K562 (cell line): ENCODE results near the gene BRD4. TPM values are rescaled to one million over a fixed set of nuclear protein-coding genes. Genes with fewer than 3 reads are reported as not detected.

Source experiments
- ATAC-seq: fragments of 200-7000 bp; cut with Tn5 transposase; 3 replicates; pipeline ENCODE4 v1.9.1; 2020; ENCODE audit warnings: moderate library complexity
- BruUV-seq: library from RNA; stranded (reverse); fragments of 400-500 nt; replicated peaks from 2 replicates; lab custom pipeline; 2021; lab: Mats Ljungman, UMichigan
- CTCF ChIA-PET: fragments of 300-600 bp; formaldehyde crosslinking; extraction: SDS; loops from one replicate; lab custom pipeline; 2021; ENCODE audit warnings: low intra/inter-chr PET ratio; lab: Yijun Ruan, JAX
- POLR2A ChIA-PET: fragments of 300-600, 350-650 bp; sonication (Branson Sonifier 250); formaldehyde crosslinking; extraction: SDS; loops from one replicate; lab custom pipeline; 2021; ENCODE audit warnings: antibody characterized with exemption, inconsistent platforms; lab: Yijun Ruan, JAX
- DNase-seq, 4 experiments: peaks; one replicate each; pipeline versions ENCODE4 v3.0.0 to v3.0.0-alpha.2; 2011 to 2018; ENCODE audit warnings: low spot score in 3 of 4, mixed read lengths in 3 of 4; ENCODE audit errors: extremely low read depth in 1 of 4
- FAIRE-seq: peaks from 2 replicates; lab custom pipeline; 2011; peaks lifted over from hg19 to GRCh38; lab: Jason Lieb, UNC
- H2AFZ ChIP-seq: 2 replicates; pipeline ENCODE4 v1.6.0; 2011; ENCODE audit warnings: low read depth, low read length, control low read depth, inconsistent platforms
- H3K27ac ChIP-seq: fragments of 200-600 bp; 3 replicates; pipeline ENCODE4 v1.8.0; 2011; ENCODE audit warnings: low read depth, mild to moderate bottlenecking, control low read depth, inconsistent platforms, low read length, moderate library complexity, mixed read lengths; ENCODE audit errors: extremely low read depth
- H3K27me3 ChIP-seq, 2 experiments: fragments of 300-600 bp in 1 of 2; 2 replicates in 1 of 2; 3 replicates in 1 of 2; pipeline versions ENCODE4 v1.6.0 to v1.8.0; 2011; ENCODE audit warnings: inconsistent platforms in 2 of 2, low read length in 2 of 2, mild to moderate bottlenecking in 1 of 2, mixed read lengths in 1 of 2, moderate library complexity in 1 of 2; ENCODE audit not compliant: control insufficient read depth in 2 of 2, insufficient read depth in 2 of 2
- H3K36me3 ChIP-seq: fragments of 300-600 bp; 3 replicates; pipeline ENCODE4 v1.8.0; 2011; ENCODE audit warnings: mild to moderate bottlenecking, low read length, inconsistent platforms; ENCODE audit not compliant: control insufficient read depth, insufficient read depth
- H3K4me1 ChIP-seq, 2 experiments: fragments of 200-600 bp in 1 of 2; replicated peaks in 1 of 2; 2 replicates in 1 of 2; 3 replicates in 1 of 2; pipeline versions ENCODE4 v1.5.1 to v1.8.0; 2011; ENCODE audit warnings: inconsistent platforms in 2 of 2, low read length in 2 of 2, mild to moderate bottlenecking in 1 of 2, mixed read lengths in 1 of 2, moderate library complexity in 1 of 2; ENCODE audit not compliant: control insufficient read depth in 2 of 2, insufficient read depth in 2 of 2
- H3K4me2 ChIP-seq: 2 replicates; pipeline ENCODE4 v1.6.1; 2011; ENCODE audit warnings: low read length, control low read depth, inconsistent platforms, mixed read lengths; ENCODE audit not compliant: insufficient read depth
- H3K4me3 ChIP-seq: fragments of 200-600 bp; sonication (generic), shearing (Covaris generic); 2 replicates; pipeline ENCODE4 v1.5.1; 2016; ENCODE audit warnings: control low read depth, inconsistent platforms
- H3K79me2 ChIP-seq: fragments of 200-600 bp; 3 replicates; pipeline ENCODE4 v1.8.0; 2011; ENCODE audit warnings: low read length, inconsistent platforms; ENCODE audit not compliant: control insufficient read depth, insufficient read depth
- H3K9ac ChIP-seq, 2 experiments: 2 replicates each; pipeline versions ENCODE4 v1.6.0 to v1.6.1; 2011; ENCODE audit warnings: low read depth in 2 of 2, low read length in 2 of 2, control low read depth in 1 of 2, inconsistent platforms in 1 of 2, mild to moderate bottlenecking in 1 of 2, mixed read lengths in 1 of 2; ENCODE audit not compliant: insufficient read depth in 1 of 2
- H3K9me1 ChIP-seq: one replicate; pipeline ENCODE4 v1.6.0; 2011; ENCODE audit warnings: inconsistent platforms, mild to moderate bottlenecking, low read length, moderate library complexity; ENCODE audit not compliant: control insufficient read depth, insufficient read depth
- H3K9me3 ChIP-seq: replicated peaks from 2 replicates; pipeline ENCODE4 v1.5.1; 2011; ENCODE audit warnings: low read depth, low read length, inconsistent platforms; ENCODE audit not compliant: control insufficient read depth, insufficient read depth
- H4K20me1 ChIP-seq: replicated peaks from 2 replicates; pipeline ENCODE4 v1.6.1; 2011; ENCODE audit warnings: low read length, inconsistent platforms, mixed read lengths; ENCODE audit not compliant: control insufficient read depth, insufficient read depth
- KDM1A ChIP-seq, 2 experiments: fragments of 450-650 bp; IDR thresholded peaks; 2 replicates each; pipeline ENCODE4 v1.6.1; 2016; ENCODE audit warnings: mild to moderate bottlenecking in 2 of 2
- POLR2G ChIP-seq: fragments of 200-400 bp; formaldehyde crosslinking; IDR thresholded peaks from 2 replicates; pipeline ENCODE4 v1.6.1; 2017; ENCODE audit warnings: low read depth, mild to moderate bottlenecking, antibody characterized with exemption, low read length, moderate library complexity
- RBM22 ChIP-seq: fragments of 200-400 bp; formaldehyde crosslinking; IDR thresholded peaks from 2 replicates; pipeline ENCODE4 v1.6.1; 2018; ENCODE audit warnings: low read length, low read depth; ENCODE audit not compliant: poor library complexity, severe bottlenecking
- TRIM25 ChIP-seq: fragments of 450-650 bp; IDR thresholded peaks from 2 replicates; pipeline ENCODE4 v1.7.0; 2016; ENCODE audit warnings: borderline replicate concordance
- ZC3H8 ChIP-seq: fragments of 450-650 bp; IDR thresholded peaks from 2 replicates; pipeline ENCODE4 v1.6.1; 2017
- WGBS: fragments of 100-300 bp; shearing (Covaris generic); methylation state at CpG from one replicate; pipeline ENCODE4 v1.1.6; 2016; ENCODE audit warnings: low coverage, mixed read lengths; ENCODE audit not compliant: insufficient coverage; ENCODE audit errors: missing lambda C conversion rate; 5-methylcytosine and 5-hydroxymethylcytosine counted together
- in situ Hi-C: fragments of 300-500 bp; cut with MboI; formaldehyde crosslinking; loops from 4 replicates; pipeline ENCODE4 v1.15.0; 2018; ENCODE audit warnings: inconsistent platforms, mixed read lengths
- intact Hi-C: fragments of 100-400 bp; cut with micrococcal nuclease; formaldehyde crosslinking; loops from 2 replicates; pipeline ENCODE4 v1.14.2; 2022
- polyA plus RNA-seq, 8 experiments: library from polyadenylated mRNA; depleted of rRNA in 4 of 8; stranded (reverse) in 5 of 8; unstranded in 3 of 8; fragments of >200 nt; fragmentation: Nextera tagmentation in 2 of 8; fragmentation: Illumina TruSeq in 1 of 8; extraction: Ambion mirVana in 2 of 8; extraction: Trizol in 1 of 8; gene quantifications; 2 replicates each; pipeline versions ENCODE4 v1.2.1 to v1.2.3, GENCODE V29; 2011 to 2014; ENCODE audit warnings: inconsistent platforms in 1 of 8, missing spikeins in 1 of 8
- total RNA-seq, 7 experiments: library from RNA; depleted of rRNA in 6 of 7; stranded (reverse); fragments of >200 nt in 6 of 7; fragmentation: Illumina TruSeq in 2 of 7; extraction: Trizol in 2 of 7; gene quantifications; 2 replicates each; pipeline versions ENCODE4 v1.2.1 to v1.2.3, GENCODE V29; 2011 to 2021; ENCODE audit warnings: low replicate concordance in 1 of 7

Gene BRD4
- total and polyA plus RNA-seq, 9 of the 15 experiments (the other 6 are each of a cell fraction or from before 2014, with no cell fraction given) = 1.8 to 105 (median 15.6) TPM

- in situ Hi-C loops (no loop called here), intact Hi-C loops (no loop called here)
- H3K4me1 ChIP-seq = peaks cover 0 to 7% of the 10 kb centered on the region in 2 experiments; a peak in 1 of 5 replicates
- no peak overlapping the region for H2AFZ ChIP-seq
- no TSS peak for BruUV-seq
- H3K9me3 ChIP-seq = no peaks in the 10 kb centered on the region
- CTCF ChIA-PET = no interaction called here
- H3K27me3 ChIP-seq = no peaks in the 10 kb centered on the region
- TF ChIP-seq KDM1A (IDR thresholded peaks at IDR 0.05) = no peak
- TF ChIP-seq RBM22 = peak; percentile 80
- peak; percentile 72 for TF ChIP-seq POLR2G
- TF ChIP-seq TRIM25 = no peak
- no peak for TF ChIP-seq ZC3H8
- H3K9ac ChIP-seq = no peak overlapping the region
- 88% methylated on average over 18 of the region's 22 CpGs for WGBS
- no peak overlapping the region for H3K4me2 ChIP-seq
- POLR2A ChIA-PET = interaction anchor here (0.6 to 1.1 kb wide), 3 partner anchors 47 to 940 kb away, joined by 3 read pairs; no protein-coding TSS in a partner anchor
- peaks cover 22% of the 10 kb centered on the region for H4K20me1 ChIP-seq
- H3K27ac ChIP-seq = no peak overlapping the region
- H3K4me3 ChIP-seq = no peak overlapping the region
- no peak for DNase-seq
- H3K36me3 ChIP-seq = peaks cover 100% of the 10 kb centered on the region
- ATAC-seq = no peak
- no peaks in the 10 kb centered on the region for H3K9me1 ChIP-seq
- no peak for FAIRE-seq
- peaks cover 1% of the 10 kb centered on the region; the same call in 1 of the 3 replicates for H3K79me2 ChIP-seq
These were observed 75.5 kb downstream of the BRD4 start for GRCh38 chr19:15256708-15257331.
